PC-9 (cell line): ENCODE results near the gene DPP4. TPM values are rescaled to one million over a fixed set of nuclear protein-coding genes. Genes with fewer than 3 reads are reported as not detected.

ENCODE experiments used
- BruUV-seq: library from RNA; stranded (reverse); fragments of 400-500 nt; replicated peaks from 2 replicates; lab custom pipeline; 2021; lab: Mats Ljungman, UMichigan
- CTCF ChIA-PET: fragments of 300-600 bp; sonication (Branson Sonifier 250); formaldehyde crosslinking; loops from one replicate; lab custom pipeline; 2022; ENCODE audit warnings: antibody characterized with exemption; lab: Charles Lee
- POLR2A ChIA-PET: fragments of 300-600 bp; sonication (Branson Sonifier 250); formaldehyde crosslinking; loops from one replicate; lab custom pipeline; 2022; ENCODE audit warnings: antibody characterized with exemption; ENCODE audit not compliant: unreplicated experiment; lab: Charles Lee
- DNase-seq, 2 experiments: peaks; one replicate each; pipeline versions ENCODE4 v3.0.0 to v3.0.0-alpha.2; 2015 to 2022; ENCODE audit warnings: mixed read lengths in 1 of 2
- H2AFZ ChIP-seq: fragments of 200-600 bp; sonication (generic); 2 replicates; pipeline ENCODE4 v1.8.1; 2017; ENCODE audit warnings: antibody characterized with exemption
- H3F3A ChIP-seq: fragments of 200-600 bp; sonication (generic); 2 replicates; pipeline ENCODE4 v1.8.1; 2017; ENCODE audit warnings: antibody characterized with exemption, mild to moderate bottlenecking, low read depth; ENCODE audit not compliant: insufficient read depth
- H3K27ac ChIP-seq: fragments of 200-600 bp; sonication (generic); 2 replicates; pipeline ENCODE4 v1.6.1; 2016; ENCODE audit warnings: mixed run types
- H3K27me3 ChIP-seq: fragments of 200-600 bp; sonication (generic); 2 replicates; pipeline ENCODE4 v1.6.1; 2016; ENCODE audit warnings: low read depth, mixed run types; ENCODE audit not compliant: insufficient read depth
- H3K36me3 ChIP-seq: fragments of 200-600 bp; sonication (generic); 2 replicates; pipeline ENCODE4 v1.6.1; 2016; ENCODE audit warnings: low read depth, mixed run types
- H3K4me1 ChIP-seq: fragments of 200-600 bp; sonication (generic); replicated peaks from 2 replicates; pipeline ENCODE4 v1.6.1; 2016; ENCODE audit warnings: mixed run types; ENCODE audit not compliant: insufficient read depth
- H3K4me2 ChIP-seq: fragments of 200-600 bp; sonication (generic); 2 replicates; pipeline ENCODE4 v1.6.1; 2017; ENCODE audit warnings: mixed run types
- H3K4me3 ChIP-seq: fragments of 200-600 bp; sonication (generic); 2 replicates; pipeline ENCODE4 v1.6.1; 2016; ENCODE audit warnings: mixed run types
- H3K79me2 ChIP-seq: fragments of 200-600 bp; sonication (generic); 2 replicates; pipeline ENCODE4 v1.6.1; 2017; ENCODE audit warnings: low read depth, mixed run types
- H3K9me2 ChIP-seq: fragments of 200-600 bp; sonication (generic); 2 replicates; pipeline ENCODE4 v1.8.1; 2017; ENCODE audit warnings: mild to moderate bottlenecking; ENCODE audit not compliant: insufficient read depth
- H3K9me3 ChIP-seq: fragments of 200-600 bp; sonication (generic); 2 replicates; pipeline ENCODE4 v1.8.1; 2016; ENCODE audit warnings: low read depth; ENCODE audit not compliant: insufficient read depth
- H4K20me1 ChIP-seq: fragments of 200-600 bp; sonication (generic); 2 replicates; pipeline ENCODE4 v1.8.1; 2017; ENCODE audit not compliant: insufficient read depth
- CTCF ChIP-seq: fragments of 200-600 bp; sonication (generic); conservative IDR thresholded peaks from 2 replicates; pipeline ENCODE4 v1.6.1; 2017; ENCODE audit warnings: mixed run types, antibody characterized with exemption, mild to moderate bottlenecking, moderate library complexity
- EZH2 ChIP-seq: fragments of 200-600 bp; sonication (generic); IDR thresholded peaks from 2 replicates; pipeline ENCODE4 v1.8.0; 2017; ENCODE audit warnings: antibody characterized with exemption, low read depth
- intact Hi-C: fragments of 100-400 bp; cut with micrococcal nuclease; formaldehyde crosslinking; loops from one replicate; pipeline ENCODE4 v1.10.0; 2022; ENCODE audit not compliant: unreplicated experiment
- total RNA-seq: library from RNA; stranded (reverse); gene quantifications from 2 replicates; pipeline ENCODE4 v1.2.3, GENCODE V29; 2021

Gene DPP4
- total RNA-seq, 1 experiment from 2014 or later = 0.35 TPM

- no peaks in the 10 kb centered on the region for H3K4me1 ChIP-seq
- H3K9me3 ChIP-seq = no peaks in the 10 kb centered on the region; the same call in 1 of the 2 replicates
- DNase-seq = no peak
- intact Hi-C loops = no loop called here
- H3K36me3 ChIP-seq = no peaks in the 10 kb centered on the region
- H3K4me2 ChIP-seq = no peak overlapping the region
- POLR2A ChIA-PET = no interaction called here
- H3K9me2 ChIP-seq = no peaks in the 10 kb centered on the region
- no peaks in the 10 kb centered on the region for H3K27me3 ChIP-seq
- no peaks in the 10 kb centered on the region for H3F3A ChIP-seq
- no peak overlapping the region for H2AFZ ChIP-seq
- TF ChIP-seq CTCF (no peak), EZH2 (no peak)
- no peak overlapping the region for H3K27ac ChIP-seq
- CTCF ChIA-PET = no interaction called here
- no peaks in the 10 kb centered on the region for H4K20me1 ChIP-seq
- H3K4me3 ChIP-seq = no peak overlapping the region
- no peaks in the 10 kb centered on the region for H3K79me2 ChIP-seq
- BruUV-seq = no TSS peak
Observed at GRCh38 chr2:162057426-162057825, 16.6 kb downstream of the DPP4 start.

GRCh38 chr2:162056796-162057399, 17.1 kb downstream of the DPP4 start:
- H3K4me3 ChIP-seq = no peak overlapping the region
- H3K9me3 ChIP-seq = no peaks in the 10 kb centered on the region; the same call in 1 of the 2 replicates
- POLR2A ChIA-PET = no interaction called here
- intact Hi-C loops = no loop called here
- H3K27me3 ChIP-seq = no peaks in the 10 kb centered on the region
- H3K27ac ChIP-seq = no peak overlapping the region
- no peaks in the 10 kb centered on the region for H3K79me2 ChIP-seq
- H3K4me2 ChIP-seq = no peak overlapping the region
- DNase-seq = no peak
- TF ChIP-seq EZH2 (no peak), CTCF (no peak)
- CTCF ChIA-PET = no interaction called here
- no peaks in the 10 kb centered on the region for H3K9me2 ChIP-seq
- no peaks in the 10 kb centered on the region for H3K36me3 ChIP-seq
- H3K4me1 ChIP-seq = no peaks in the 10 kb centered on the region
- no TSS peak for BruUV-seq
- H2AFZ ChIP-seq = no peak overlapping the region
- no peaks in the 10 kb centered on the region for H3F3A ChIP-seq
- H4K20me1 ChIP-seq = no peaks in the 10 kb centered on the region

- Histone ChIP-seq H3K9me2 (no peaks in the 10 kb centered on the region), H3F3A (no peaks in the 10 kb centered on the region), H3K4me1 (no peaks in the 10 kb centered on the region), H3K27me3 (no peaks in the 10 kb centered on the region), H4K20me1 (no peaks in the 10 kb centered on the region), H3K4me3 (no peak overlapping the region), H3K4me2 (no peak overlapping the region), H2AFZ (no peak overlapping the region), H3K9me3 (no peaks in the 10 kb centered on the region; the same call in 1 of the 2 replicates), H3K36me3 (no peaks in the 10 kb centered on the region), H3K27ac (no peak overlapping the region), H3K79me2 (no peaks in the 10 kb centered on the region)
- TF ChIP-seq EZH2 = no peak
- no peak for TF ChIP-seq CTCF
- ChIA-PET CTCF (no interaction called here), POLR2A (no interaction called here)
- intact Hi-C loops = no loop called here
- DNase-seq = no peak
- BruUV-seq = no TSS peak
Observed at GRCh38 chr2:162053808-162054155, 20.2 kb downstream of the DPP4 start.
